Esophagus (tissue), 2 donors: ENCODE data around the gene MYOC. TPM values are rescaled to one million over a fixed set of nuclear protein-coding genes. Genes with fewer than 3 reads are reported as not detected.

Experiments
- H3K27ac ChIP-seq, 2 donors: one replicate each; pipeline ENCODE4 v1.5.1; 2013; ENCODE audit warnings: low read depth in 2 of 2, mild to moderate bottlenecking in 2 of 2, inconsistent platforms in 1 of 2, low read length in 1 of 2, moderate library complexity in 1 of 2
- H3K27me3 ChIP-seq, 2 donors: one replicate each; pipeline ENCODE4 v1.6.1; 2013; ENCODE audit warnings: low read length in 2 of 2, control low read depth in 1 of 2, mild to moderate bottlenecking in 1 of 2; ENCODE audit not compliant: insufficient read depth in 2 of 2, control insufficient read depth in 1 of 2
- H3K36me3 ChIP-seq, 2 donors: one replicate each; pipeline ENCODE4 v1.6.1; 2013; ENCODE audit warnings: low read length in 1 of 2; ENCODE audit not compliant: control insufficient read depth in 2 of 2, insufficient read depth in 2 of 2
- H3K4me1 ChIP-seq, 2 donors: one replicate each; pipeline ENCODE4 v1.6.1; 2013; ENCODE audit warnings: low read length in 1 of 2; ENCODE audit not compliant: control insufficient read depth in 2 of 2, insufficient read depth in 2 of 2
- H3K4me3 ChIP-seq, 2 donors: one replicate each; pipeline ENCODE4 v1.5.1; 2013; ENCODE audit warnings: low read length in 2 of 2, mild to moderate bottlenecking in 2 of 2, low read depth in 1 of 2, moderate library complexity in 1 of 2
- H3K9me3 ChIP-seq, 2 donors: one replicate each; pipeline ENCODE4 v1.6.1; 2013; ENCODE audit warnings: mild to moderate bottlenecking in 2 of 2, low read depth in 1 of 2, low read length in 1 of 2, moderate library complexity in 1 of 2; ENCODE audit not compliant: control insufficient read depth in 2 of 2, insufficient read depth in 1 of 2
- WGBS, 2 donors: extraction: QIAGEN DNeasy Blood & Tissue Kit; methylation state at CpG; one replicate each; pipeline ENCODE4 v1.1.7; 2013; 5-methylcytosine and 5-hydroxymethylcytosine counted together
- polyA plus RNA-seq, 2 donors: library from polyadenylated mRNA; stranded (reverse); fragments of 200-250 nt; gene quantifications; one replicate each; pipeline ENCODE4 v1.2.3, GENCODE V29; 2013
- donor health status: healthy with polysubstance abuse.
- donor health status: Bipolar disorder and iron deficiency.

The MYOC gene
- polyA plus RNA-seq, 2 donors = 3.3 to 4.6 TPM

DNA sequence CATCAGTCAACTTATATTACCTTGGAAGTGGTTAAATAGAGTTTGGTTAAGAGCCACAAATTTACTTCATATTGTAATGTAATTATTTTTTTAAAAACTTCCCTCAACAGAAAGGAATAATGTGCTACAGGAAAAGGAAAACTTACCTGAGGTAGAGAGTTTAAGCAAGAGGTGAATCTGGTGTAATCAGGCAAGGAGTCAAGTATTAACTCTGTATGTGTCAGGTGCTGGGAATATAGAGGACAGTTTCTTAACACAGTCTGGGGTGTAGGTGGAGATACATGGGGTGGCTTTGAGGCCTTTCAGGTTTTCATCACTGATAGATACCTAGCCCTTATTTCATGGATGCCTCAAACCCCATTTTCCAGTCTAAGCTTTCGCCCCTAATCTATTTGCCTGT is 56.4 kb downstream of the MYOC start:
- 94 to 100% methylated on average over 1 of the region's 1 CpG for WGBS, 2 donors
- Histone ChIP-seq H3K36me3 (peaks cover 2 to 12% of the 10 kb centered on the region in 2 donors), H3K4me1 (no peaks in the 10 kb centered on the region)

DNA sequence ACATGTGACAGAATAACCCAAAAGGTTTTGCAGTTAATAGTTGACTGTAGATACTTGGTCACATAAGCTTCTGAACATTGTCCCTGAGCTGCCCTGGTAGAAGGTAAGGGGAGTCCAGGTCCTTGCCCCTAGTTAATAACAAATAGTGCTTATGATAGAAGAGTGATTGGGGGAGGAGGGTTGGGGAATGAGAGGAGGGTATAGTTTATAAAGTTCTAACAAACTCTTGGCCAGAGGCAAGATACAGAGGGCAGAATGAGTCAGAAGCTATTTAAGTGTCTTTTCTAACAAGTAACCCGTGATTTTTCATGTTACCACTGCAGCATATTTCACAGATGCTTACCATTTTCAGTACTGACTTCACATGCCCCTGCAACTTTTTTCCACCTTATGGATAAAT is 57.2 kb downstream of the MYOC start:
- no peak overlapping the region for H3K27ac ChIP-seq
- peaks cover 2 to 12% of the 10 kb centered on the region in 2 donors for H3K36me3 ChIP-seq
- no peaks in the 10 kb centered on the region for H3K4me1 ChIP-seq

More for the DNA sequence above, 56.4 kb downstream of the MYOC start:
- H3K27me3 ChIP-seq = no peaks in the 10 kb centered on the region
- H3K9me3 ChIP-seq = no peaks in the 10 kb centered on the region
- H3K27ac ChIP-seq = no peak overlapping the region
- no peak overlapping the region for H3K4me3 ChIP-seq

DNA sequence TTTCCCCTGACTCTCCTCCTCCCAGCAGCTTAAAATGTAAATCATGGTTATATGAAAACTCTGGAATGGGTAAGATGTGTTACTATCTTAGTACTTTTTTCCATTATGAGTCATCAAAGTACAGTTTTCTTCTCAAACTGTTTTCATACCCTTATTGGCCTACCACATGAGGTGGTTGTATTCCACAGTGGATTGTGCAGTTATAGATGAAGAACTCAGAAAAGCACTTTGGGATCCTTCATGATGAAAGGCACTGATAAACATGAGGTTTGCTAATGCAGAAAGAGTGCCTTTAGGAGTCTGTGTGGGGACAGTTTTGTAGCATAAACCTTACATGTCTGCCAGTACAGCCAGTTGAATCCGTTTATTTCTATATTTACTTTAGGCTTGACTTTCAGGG is 62.5 kb downstream of the MYOC start:
- Histone ChIP-seq H3K27ac (no peak overlapping the region), H3K27me3 (no peaks in the 10 kb centered on the region), H3K9me3 (no peaks in the 10 kb centered on the region), H3K36me3 (peaks cover 12 to 16% of the 10 kb centered on the region in 2 donors), H3K4me3 (no peak overlapping the region), H3K4me1 (no peaks in the 10 kb centered on the region)
- 47 to 54% methylated on average over 1 of the region's 1 CpG for WGBS, 2 donors

More for the DNA sequence above, 57.2 kb downstream of the MYOC start:
- WGBS, 2 donors = 43 to 46% methylated on average over 1 of the region's 1 CpG
- no peak overlapping the region for H3K4me3 ChIP-seq
- H3K27me3 ChIP-seq = no peaks in the 10 kb centered on the region
- no peaks in the 10 kb centered on the region for H3K9me3 ChIP-seq

DNA sequence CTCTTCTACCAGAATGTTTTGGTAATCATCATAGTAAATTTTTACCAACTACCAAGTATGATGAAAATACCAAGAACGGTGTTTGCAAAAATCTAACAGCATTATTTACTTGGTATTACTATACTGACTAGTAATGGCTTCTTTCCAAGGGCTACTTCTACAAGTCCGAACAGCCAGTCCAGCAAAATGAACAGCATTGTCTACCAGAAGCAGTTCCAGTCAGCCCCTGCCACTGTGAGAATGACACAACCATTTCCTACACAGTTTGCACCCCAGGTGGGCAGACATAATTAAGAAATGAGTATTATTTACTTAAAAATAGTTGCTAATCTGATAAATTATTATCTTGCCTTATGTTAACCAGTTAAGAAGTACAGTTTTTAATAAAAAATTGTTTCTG is 64.3 kb downstream of the MYOC start:
- Histone ChIP-seq H3K27me3 (no peaks in the 10 kb centered on the region), H3K4me3 (no peak overlapping the region), H3K36me3 (peaks cover 15 to 16% of the 10 kb centered on the region in 2 donors), H3K4me1 (no peaks in the 10 kb centered on the region), H3K9me3 (no peaks in the 10 kb centered on the region), H3K27ac (no peak overlapping the region)
- 79 to 94% methylated on average over 2 of the region's 2 CpGs for WGBS, 2 donors

DNA sequence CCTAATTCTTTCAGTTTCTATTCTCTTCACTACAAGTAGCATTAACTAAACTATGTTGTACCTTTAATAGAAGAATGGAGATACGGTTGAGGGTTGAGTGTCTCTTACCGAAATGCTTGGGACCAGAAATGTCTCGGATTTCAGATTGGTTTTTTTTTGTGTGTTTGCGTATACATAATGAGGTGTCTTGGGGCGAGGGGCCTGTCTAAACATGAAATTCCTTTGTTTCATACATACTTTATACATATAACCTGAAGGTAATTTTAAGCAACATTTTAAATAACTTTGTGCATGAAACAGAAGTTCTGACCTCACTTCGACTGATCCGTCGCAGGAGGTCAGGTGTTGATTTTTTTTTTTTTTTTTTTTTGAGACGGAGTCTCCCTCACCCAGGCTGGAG is 66.8 kb downstream of the MYOC start:
- Histone ChIP-seq H3K27ac (no peak overlapping the region), H3K4me1 (no peaks in the 10 kb centered on the region), H3K4me3 (no peak overlapping the region), H3K36me3 (peaks cover 4 to 13% of the 10 kb centered on the region in 2 donors), H3K27me3 (no peaks in the 10 kb centered on the region), H3K9me3 (no peaks in the 10 kb centered on the region)
- WGBS, 2 donors = 61 to 86% methylated on average over 8 to 9 of the region's 9 CpGs

Other genes starting within 250 kb of the MYOC start
- 10 to 100 TPM; 29.3 to 30.4 TPM for gene PRRC2C, start 167.2 kb downstream of the MYOC start, polyA plus RNA-seq
- not detected for gene MYOCOS, start 30.4 kb downstream of the MYOC start, polyA plus RNA-seq
- gene VAMP4, start 89.4 kb upstream of the MYOC start, polyA plus RNA-seq = 1 to 10 TPM; 5.0 to 5.5 TPM
- gene METTL13, start 129.0 kb upstream of the MYOC start, polyA plus RNA-seq = 10 to 100 TPM in 1 of 2 donors, 1 to 10 TPM in 1; 5.8 to 13.6 TPM
- gene DNM3, start 188.8 kb upstream of the MYOC start, polyA plus RNA-seq = under 1 TPM; 0.53 to 0.76 TPM